GM12875 (cell line): ENCODE data around the gene TIMM8B.
"Not testable (repeated sequence)": the region's sequence is repeated elsewhere in the genome, so short reads cannot be mapped to it uniquely, and the experiment has no call there.

Experiments
- H3K4me3 ChIP-seq: one replicate; pipeline ENCODE4 v1.5.1; 2011; ENCODE audit warnings: low read depth, low read length, control low read depth
- TF ChIP-seq, protein P1 (sequence below): IDR thresholded peaks from 2 replicates; pipeline ENCODE4 v1.5.1; 2011; ENCODE audit warnings: low read depth, mild to moderate bottlenecking, control low read depth, inconsistent platforms, low read length, moderate library complexity, borderline replicate concordance; ENCODE audit not compliant: insufficient read depth

Gene TIMM8B

GRCh38 chr11:112103446-112103845 is 16.9 kb upstream of the TIMM8B start:
- H3K4me3 ChIP-seq: no peak overlapping the region
- TF ChIP-seq, protein P1, sequence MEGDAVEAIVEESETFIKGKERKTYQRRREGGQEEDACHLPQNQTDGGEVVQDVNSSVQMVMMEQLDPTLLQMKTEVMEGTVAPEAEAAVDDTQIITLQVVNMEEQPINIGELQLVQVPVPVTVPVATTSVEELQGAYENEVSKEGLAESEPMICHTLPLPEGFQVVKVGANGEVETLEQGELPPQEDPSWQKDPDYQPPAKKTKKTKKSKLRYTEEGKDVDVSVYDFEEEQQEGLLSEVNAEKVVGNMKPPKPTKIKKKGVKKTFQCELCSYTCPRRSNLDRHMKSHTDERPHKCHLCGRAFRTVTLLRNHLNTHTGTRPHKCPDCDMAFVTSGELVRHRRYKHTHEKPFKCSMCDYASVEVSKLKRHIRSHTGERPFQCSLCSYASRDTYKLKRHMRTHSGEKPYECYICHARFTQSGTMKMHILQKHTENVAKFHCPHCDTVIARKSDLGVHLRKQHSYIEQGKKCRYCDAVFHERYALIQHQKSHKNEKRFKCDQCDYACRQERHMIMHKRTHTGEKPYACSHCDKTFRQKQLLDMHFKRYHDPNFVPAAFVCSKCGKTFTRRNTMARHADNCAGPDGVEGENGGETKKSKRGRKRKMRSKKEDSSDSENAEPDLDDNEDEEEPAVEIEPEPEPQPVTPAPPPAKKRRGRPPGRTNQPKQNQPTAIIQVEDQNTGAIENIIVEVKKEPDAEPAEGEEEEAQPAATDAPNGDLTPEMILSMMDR: no peak

DNA sequence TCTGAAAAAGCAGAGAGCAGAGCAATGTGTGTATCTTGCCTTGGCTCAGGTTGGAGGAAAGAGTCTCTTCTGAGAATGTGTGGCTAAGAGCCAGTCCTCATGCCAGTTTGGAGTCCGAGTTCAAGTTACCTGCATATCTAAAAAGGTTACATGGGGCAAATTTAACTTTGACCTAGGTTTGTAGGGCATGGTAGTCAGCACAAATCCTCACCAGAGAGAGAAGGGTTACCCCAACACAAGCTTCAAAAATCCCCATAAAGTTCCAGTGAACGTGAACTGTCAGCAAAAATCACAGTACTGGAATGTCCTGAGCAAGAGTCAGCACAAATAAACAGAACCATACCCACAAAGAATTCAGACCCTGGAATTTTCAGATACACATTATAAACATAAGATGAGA is 13.9 kb upstream of the TIMM8B start:
- TF ChIP-seq, protein P1: no peak
- no peak overlapping the region for H3K4me3 ChIP-seq

- no peak overlapping the region for H3K4me3 ChIP-seq
- TF ChIP-seq, protein P1: no peak
These were observed 11.4 kb upstream of the TIMM8B start for GRCh38 chr11:112097734-112098528.

GRCh38 chr11:112096194-112096593 is 9.6 kb upstream of the TIMM8B start:
- TF ChIP-seq, protein P1: no peak
- no peak overlapping the region for H3K4me3 ChIP-seq

- not testable (repeated sequence) for H3K4me3 ChIP-seq
These were observed 8.7 kb upstream of the TIMM8B start for GRCh38 chr11:112095302-112095701.

GRCh38 chr11:112087212-112087611 is 656 bp upstream of the TIMM8B start:
- TF ChIP-seq, protein P1: no peak
- peak overlapping the region; percentile 94 for H3K4me3 ChIP-seq

GRCh38 chr11:112085822-112086421 is 634 bp downstream of the TIMM8B start:
- TF ChIP-seq, protein P1: no peak
- H3K4me3 ChIP-seq: peak overlapping the region; percentile 94
